PFSK-1 (cell line): ENCODE data around the gene PPP1R2C.

Experiments used
- POLR2AphosphoS5 ChIP-seq: IDR thresholded peaks from 2 replicates; pipeline ENCODE4 v1.6.1; 2012; ENCODE audit warnings: low read depth, mild to moderate bottlenecking, control low read depth, low read length, moderate library complexity
- TAF1 ChIP-seq: IDR thresholded peaks from 2 replicates; pipeline ENCODE4 v1.6.1; 2012; ENCODE audit warnings: low read length, control low read depth, borderline replicate concordance; ENCODE audit not compliant: insufficient read depth
- TF ChIP-seq, protein P1 (sequence below), 2 experiments: IDR thresholded peaks; 2 replicates each; pipeline versions ENCODE4 v1.6.1 to v1.8.0; 2011 to 2012; ENCODE audit warnings: low read depth in 2 of 2, low read length in 2 of 2, control low read depth in 1 of 2, inconsistent platforms in 1 of 2, mild to moderate bottlenecking in 1 of 2, moderate library complexity in 1 of 2; ENCODE audit not compliant: insufficient read depth in 1 of 2

DNA sequence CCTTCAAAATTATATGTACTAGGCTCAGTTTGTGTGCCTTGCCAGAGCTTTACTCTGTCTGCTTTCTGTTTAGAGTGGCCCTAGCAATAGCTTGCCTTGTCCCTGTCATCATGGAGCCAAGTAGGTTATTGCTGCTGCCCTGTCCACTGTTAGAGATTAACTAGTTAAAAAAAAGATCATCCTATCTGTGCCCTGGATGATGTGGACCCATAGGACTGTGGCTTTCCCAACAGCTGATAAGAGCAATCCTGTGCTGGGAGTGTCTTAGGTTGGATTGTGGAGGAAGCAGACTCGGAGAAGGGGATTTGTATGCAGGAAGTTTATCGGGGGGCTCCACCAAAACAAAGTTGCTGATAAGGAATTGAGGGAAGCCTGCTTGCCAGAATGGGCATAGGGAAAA, 23.8 kb downstream of the PPP1R2C start:
- TF ChIP-seq POLR2AphosphoS5: no peak
- TF ChIP-seq, protein P1, sequence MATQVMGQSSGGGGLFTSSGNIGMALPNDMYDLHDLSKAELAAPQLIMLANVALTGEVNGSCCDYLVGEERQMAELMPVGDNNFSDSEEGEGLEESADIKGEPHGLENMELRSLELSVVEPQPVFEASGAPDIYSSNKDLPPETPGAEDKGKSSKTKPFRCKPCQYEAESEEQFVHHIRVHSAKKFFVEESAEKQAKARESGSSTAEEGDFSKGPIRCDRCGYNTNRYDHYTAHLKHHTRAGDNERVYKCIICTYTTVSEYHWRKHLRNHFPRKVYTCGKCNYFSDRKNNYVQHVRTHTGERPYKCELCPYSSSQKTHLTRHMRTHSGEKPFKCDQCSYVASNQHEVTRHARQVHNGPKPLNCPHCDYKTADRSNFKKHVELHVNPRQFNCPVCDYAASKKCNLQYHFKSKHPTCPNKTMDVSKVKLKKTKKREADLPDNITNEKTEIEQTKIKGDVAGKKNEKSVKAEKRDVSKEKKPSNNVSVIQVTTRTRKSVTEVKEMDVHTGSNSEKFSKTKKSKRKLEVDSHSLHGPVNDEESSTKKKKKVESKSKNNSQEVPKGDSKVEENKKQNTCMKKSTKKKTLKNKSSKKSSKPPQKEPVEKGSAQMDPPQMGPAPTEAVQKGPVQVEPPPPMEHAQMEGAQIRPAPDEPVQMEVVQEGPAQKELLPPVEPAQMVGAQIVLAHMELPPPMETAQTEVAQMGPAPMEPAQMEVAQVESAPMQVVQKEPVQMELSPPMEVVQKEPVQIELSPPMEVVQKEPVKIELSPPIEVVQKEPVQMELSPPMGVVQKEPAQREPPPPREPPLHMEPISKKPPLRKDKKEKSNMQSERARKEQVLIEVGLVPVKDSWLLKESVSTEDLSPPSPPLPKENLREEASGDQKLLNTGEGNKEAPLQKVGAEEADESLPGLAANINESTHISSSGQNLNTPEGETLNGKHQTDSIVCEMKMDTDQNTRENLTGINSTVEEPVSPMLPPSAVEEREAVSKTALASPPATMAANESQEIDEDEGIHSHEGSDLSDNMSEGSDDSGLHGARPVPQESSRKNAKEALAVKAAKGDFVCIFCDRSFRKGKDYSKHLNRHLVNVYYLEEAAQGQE (IDR thresholded peaks at IDR 0.05; ENCODE audit: insufficient read depth in 1 of 2, low read depth in 2 of 2, low read length in 2 of 2): no peak
- no peak for TF ChIP-seq TAF1
